Tongue (tissue), 2 donors: ENCODE data around the gene HIP1. TPM values are rescaled to one million over a fixed set of nuclear protein-coding genes. Genes with fewer than 3 reads are reported as not detected.
"Not testable (repeated sequence)": the region's sequence is repeated elsewhere in the genome, so short reads cannot be mapped to it uniquely, and the experiment has no call there.

Experiments
- DNase-seq: peaks from one replicate; pipeline ENCODE4 v3.0.0-alpha.2; 2015
- total RNA-seq: library from RNA; depleted of rRNA; stranded (reverse); fragments of >200 nt; gene quantifications from one replicate; pipeline ENCODE4 v1.2.3, GENCODE V29; 2014

The HIP1 gene
- total RNA-seq, 1 donor from 2014 or later, result 19.6 TPM

- DNase-seq, result no peak
Measured at GRCh38 chr7:75712517-75713361, 26.0 kb downstream of the HIP1 start.

GRCh38 chr7:75711656-75712514 is 26.9 kb downstream of the HIP1 start:
- peak; percentile 64 for DNase-seq

- DNase-seq, result no peak
Measured at GRCh38 chr7:75711076-75711475, 27.7 kb downstream of the HIP1 start.

- DNase-seq, result no peak
Measured at GRCh38 chr7:75704928-75705327, 33.8 kb downstream of the HIP1 start.

GRCh38 chr7:75702515-75702914 is 36.2 kb downstream of the HIP1 start:
- DNase-seq, result no peak

GRCh38 chr7:75699993-75700392 is 38.7 kb downstream of the HIP1 start:
- DNase-seq, result no peak

GRCh38 chr7:75698358-75698757 is 40.4 kb downstream of the HIP1 start:
- no peak for DNase-seq

- DNase-seq, result no peak
Measured at GRCh38 chr7:75696263-75697037, 42.3 kb downstream of the HIP1 start.

- DNase-seq, result no peak
Measured at GRCh38 chr7:75694638-75695399, 43.9 kb downstream of the HIP1 start.

GRCh38 chr7:75693668-75694067 is 45.1 kb downstream of the HIP1 start:
- DNase-seq, result not testable (repeated sequence)

GRCh38 chr7:75691793-75692543 is 46.8 kb downstream of the HIP1 start:
- no peak for DNase-seq

- DNase-seq, result no peak
Measured at GRCh38 chr7:75690121-75690523, 48.6 kb downstream of the HIP1 start.

GRCh38 chr7:75689246-75690099 is 49.3 kb downstream of the HIP1 start:
- peak; percentile 16 for DNase-seq

- DNase-seq, result peak; percentile 91
Measured at GRCh38 chr7:75688200-75689136, 50.3 kb downstream of the HIP1 start.

GRCh38 chr7:75687246-75688088 is 51.3 kb downstream of the HIP1 start:
- DNase-seq, result no peak

GRCh38 chr7:75686551-75686950 is 52.2 kb downstream of the HIP1 start:
- no peak for DNase-seq

- not testable (repeated sequence) for DNase-seq
Measured at GRCh38 chr7:75682052-75682451, 56.7 kb downstream of the HIP1 start.

- DNase-seq, result no peak
Measured at GRCh38 chr7:75679060-75679459, 59.7 kb downstream of the HIP1 start.
